Hepatocyte (in vitro differentiated cells): ENCODE results near the gene LAMB4.

Source experiments
- EZH2 ChIP-seq: fragments of 200-600 bp; sonication (generic); IDR thresholded peaks from 2 replicates; pipeline ENCODE4 v1.6.1; 2016; ENCODE audit warnings: antibody characterized with exemption, mild to moderate bottlenecking, borderline replicate concordance
- TF ChIP-seq, protein P1 (sequence below): fragments of 200-600 bp; sonication (generic); IDR thresholded peaks from 2 replicates; pipeline ENCODE4 v1.5.1; 2016; ENCODE audit warnings: antibody characterized with exemption, mild to moderate bottlenecking; ENCODE audit not compliant: poor library complexity

DNA sequence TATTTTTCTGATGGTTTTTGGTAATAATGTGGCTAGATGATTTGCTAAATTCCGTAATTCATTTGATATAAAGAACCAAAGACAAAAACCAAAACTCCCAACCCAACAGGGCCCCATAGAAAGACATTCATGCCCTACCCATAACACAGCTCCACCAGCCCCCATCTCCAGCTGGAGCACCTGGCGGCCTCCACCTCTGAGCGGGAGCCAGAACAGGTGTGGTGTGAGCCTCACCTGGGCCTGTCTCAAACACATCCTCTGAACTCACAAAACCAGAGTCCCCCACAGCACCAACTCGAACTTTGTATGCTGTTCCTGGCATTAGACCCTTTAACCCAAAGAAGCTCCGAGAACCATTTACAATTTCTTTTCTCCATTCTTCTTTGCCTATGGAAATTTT lies 36.5 kb upstream of the LAMB4 start:
- TF ChIP-seq, protein P1, sequence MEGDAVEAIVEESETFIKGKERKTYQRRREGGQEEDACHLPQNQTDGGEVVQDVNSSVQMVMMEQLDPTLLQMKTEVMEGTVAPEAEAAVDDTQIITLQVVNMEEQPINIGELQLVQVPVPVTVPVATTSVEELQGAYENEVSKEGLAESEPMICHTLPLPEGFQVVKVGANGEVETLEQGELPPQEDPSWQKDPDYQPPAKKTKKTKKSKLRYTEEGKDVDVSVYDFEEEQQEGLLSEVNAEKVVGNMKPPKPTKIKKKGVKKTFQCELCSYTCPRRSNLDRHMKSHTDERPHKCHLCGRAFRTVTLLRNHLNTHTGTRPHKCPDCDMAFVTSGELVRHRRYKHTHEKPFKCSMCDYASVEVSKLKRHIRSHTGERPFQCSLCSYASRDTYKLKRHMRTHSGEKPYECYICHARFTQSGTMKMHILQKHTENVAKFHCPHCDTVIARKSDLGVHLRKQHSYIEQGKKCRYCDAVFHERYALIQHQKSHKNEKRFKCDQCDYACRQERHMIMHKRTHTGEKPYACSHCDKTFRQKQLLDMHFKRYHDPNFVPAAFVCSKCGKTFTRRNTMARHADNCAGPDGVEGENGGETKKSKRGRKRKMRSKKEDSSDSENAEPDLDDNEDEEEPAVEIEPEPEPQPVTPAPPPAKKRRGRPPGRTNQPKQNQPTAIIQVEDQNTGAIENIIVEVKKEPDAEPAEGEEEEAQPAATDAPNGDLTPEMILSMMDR = no peak
- no peak for TF ChIP-seq EZH2
